Peyer's patch (tissue), 4 donors: ENCODE measurements around the gene PITPNM2. TPM values are rescaled to one million over a fixed set of nuclear protein-coding genes. Genes with fewer than 3 reads are reported as not detected.

Source experiments
- DNase-seq, 3 donors: peaks; one replicate each; pipeline ENCODE4 v3.0.0-alpha.2; 2017 to 2019
- H3K27ac ChIP-seq, 4 donors: fragments of 200-600 bp; sonication (generic); one replicate each; pipeline ENCODE4 v1.5.1; 2016 to 2019
- H3K27me3 ChIP-seq, 2 donors: fragments of 200-600 bp; sonication (generic); one replicate each; pipeline ENCODE4 v1.5.1; 2019
- H3K36me3 ChIP-seq, 3 donors: fragments of 200-600 bp; sonication (generic); one replicate each; pipeline ENCODE4 v1.5.1; 2016 to 2019
- H3K4me1 ChIP-seq, 4 donors: fragments of 200-600 bp; sonication (generic); one replicate each; pipeline ENCODE4 v1.5.1; 2016 to 2019
- H3K4me3 ChIP-seq, 4 donors: fragments of 200-600 bp; sonication (generic); 1 replicate in 3 of 4; 2 replicates in 1 of 4; pipeline ENCODE4 v1.5.1; 2016 to 2019; ENCODE audit warnings: mild to moderate bottlenecking in 1 of 4
- H3K9me3 ChIP-seq, 4 donors: fragments of 200-600 bp; sonication (generic); one replicate each; pipeline ENCODE4 v1.5.1; 2016 to 2019; ENCODE audit warnings: mild to moderate bottlenecking in 1 of 4
- POLR2A ChIP-seq, 2 donors: fragments of 450-650 bp; IDR thresholded peaks; one replicate each; pipeline ENCODE4 v1.5.1; 2017; ENCODE audit warnings: antibody characterized with exemption in 2 of 2, mild to moderate bottlenecking in 2 of 2, moderate library complexity in 2 of 2
- total RNA-seq, 4 donors: library from RNA; depleted of rRNA; stranded (reverse); fragments of >200 nt; gene quantifications; one replicate each; pipeline ENCODE4 v1.1.0, GENCODE V29; 2016
- TF ChIP-seq, protein P1 (sequence below), 6 experiments: fragments of 450-650 bp in 4 of 6; fragments of 200-600 bp in 2 of 6; sonication (generic) in 1 of 6; IDR thresholded peaks; one replicate each; pipeline ENCODE4 v1.5.1; 2017 to 2019; ENCODE audit warnings: antibody characterized with exemption in 6 of 6, mild to moderate bottlenecking in 3 of 6, moderate library complexity in 1 of 6

The PITPNM2 gene
- total RNA-seq, 4 donors from 2014 or later, result 12.3 to 37.0 (median 23.6) TPM

DNA sequence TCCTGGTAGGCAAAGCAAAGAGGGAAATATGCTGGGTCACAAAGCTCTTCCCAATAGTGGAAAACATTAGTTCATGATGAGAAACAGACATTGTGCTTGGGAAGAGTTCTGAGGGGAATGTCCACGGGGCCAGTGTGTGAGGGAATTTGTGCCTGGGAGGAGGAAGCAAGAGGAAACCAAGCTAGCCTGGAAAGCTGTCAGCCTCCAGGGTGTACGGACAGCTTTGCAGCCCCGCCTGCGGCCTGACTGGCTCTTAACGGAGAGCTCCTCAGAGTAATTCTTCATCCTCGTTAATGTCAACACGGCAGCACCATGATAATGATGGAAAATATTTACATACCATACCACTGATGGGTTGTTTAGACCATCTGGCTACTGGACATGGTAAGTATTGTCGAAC, 32.4 kb downstream of the PITPNM2 start:
- Histone ChIP-seq H3K4me1 (peaks cover 0 to 29% (median 3%) of the 10 kb centered on the region in 4 donors), H3K4me3 (no peak overlapping the region), H3K27me3 (no peaks in the 10 kb centered on the region), H3K27ac (peak overlapping the region in 3 of 4 donors; percentile 32 to 44 (median 36)), H3K9me3 (no peaks in the 10 kb centered on the region), H3K36me3 (no peaks in the 10 kb centered on the region)
- TF ChIP-seq, protein P1, sequence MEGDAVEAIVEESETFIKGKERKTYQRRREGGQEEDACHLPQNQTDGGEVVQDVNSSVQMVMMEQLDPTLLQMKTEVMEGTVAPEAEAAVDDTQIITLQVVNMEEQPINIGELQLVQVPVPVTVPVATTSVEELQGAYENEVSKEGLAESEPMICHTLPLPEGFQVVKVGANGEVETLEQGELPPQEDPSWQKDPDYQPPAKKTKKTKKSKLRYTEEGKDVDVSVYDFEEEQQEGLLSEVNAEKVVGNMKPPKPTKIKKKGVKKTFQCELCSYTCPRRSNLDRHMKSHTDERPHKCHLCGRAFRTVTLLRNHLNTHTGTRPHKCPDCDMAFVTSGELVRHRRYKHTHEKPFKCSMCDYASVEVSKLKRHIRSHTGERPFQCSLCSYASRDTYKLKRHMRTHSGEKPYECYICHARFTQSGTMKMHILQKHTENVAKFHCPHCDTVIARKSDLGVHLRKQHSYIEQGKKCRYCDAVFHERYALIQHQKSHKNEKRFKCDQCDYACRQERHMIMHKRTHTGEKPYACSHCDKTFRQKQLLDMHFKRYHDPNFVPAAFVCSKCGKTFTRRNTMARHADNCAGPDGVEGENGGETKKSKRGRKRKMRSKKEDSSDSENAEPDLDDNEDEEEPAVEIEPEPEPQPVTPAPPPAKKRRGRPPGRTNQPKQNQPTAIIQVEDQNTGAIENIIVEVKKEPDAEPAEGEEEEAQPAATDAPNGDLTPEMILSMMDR (IDR thresholded peaks at IDR 0.05), result no peak
- TF ChIP-seq POLR2A (IDR thresholded peaks at IDR 0.05), result no peak
- DNase-seq, result no peak

DNA sequence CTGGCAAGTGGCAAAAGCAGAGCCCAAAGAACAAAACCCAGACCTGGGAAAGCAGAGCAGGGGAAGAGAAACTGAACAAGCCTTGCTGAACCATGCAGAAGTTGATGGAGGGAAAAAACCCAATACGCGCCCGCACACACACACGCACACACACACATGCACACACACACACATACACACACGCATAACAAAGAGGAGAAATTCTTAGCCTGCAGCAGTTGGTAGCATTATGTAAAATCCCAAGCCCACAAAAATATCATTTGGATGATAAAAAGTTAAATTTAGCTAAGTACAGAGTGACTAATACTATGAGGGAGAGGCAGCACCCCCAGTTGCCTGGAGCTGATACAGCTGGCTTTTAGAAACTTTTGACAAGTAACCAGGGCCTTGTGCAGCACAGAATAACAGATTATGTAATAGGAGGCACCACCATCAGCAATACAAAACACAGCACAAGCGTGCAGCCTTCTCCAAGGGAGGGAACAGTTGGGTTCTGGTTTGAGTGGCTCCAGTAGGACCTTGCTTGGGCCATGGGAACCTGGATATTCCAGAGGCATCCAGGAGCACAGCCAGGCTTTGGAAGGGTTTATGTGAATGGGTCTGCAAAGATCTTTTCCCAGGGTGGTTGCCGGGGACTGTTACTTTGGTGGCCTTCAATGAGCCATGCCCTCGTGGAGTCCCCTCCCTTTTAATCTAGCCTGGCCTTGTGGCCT, 35.3 kb downstream of the PITPNM2 start:
- TF ChIP-seq POLR2A (IDR thresholded peaks at IDR 0.05), result no peak
- TF ChIP-seq, protein P1 (IDR thresholded peaks at IDR 0.05), result no peak
- Histone ChIP-seq H3K27ac (peak overlapping the region; percentile 52 to 76 (median 68)), H3K4me3 (no peak overlapping the region), H3K27me3 (no peaks in the 10 kb centered on the region), H3K36me3 (no peaks in the 10 kb centered on the region), H3K9me3 (no peaks in the 10 kb centered on the region), H3K4me1 (peaks cover 0 to 21% (median under 1%) of the 10 kb centered on the region in 4 donors)
- DNase-seq, result peak; percentile 31 to 65 (median 63)

DNA sequence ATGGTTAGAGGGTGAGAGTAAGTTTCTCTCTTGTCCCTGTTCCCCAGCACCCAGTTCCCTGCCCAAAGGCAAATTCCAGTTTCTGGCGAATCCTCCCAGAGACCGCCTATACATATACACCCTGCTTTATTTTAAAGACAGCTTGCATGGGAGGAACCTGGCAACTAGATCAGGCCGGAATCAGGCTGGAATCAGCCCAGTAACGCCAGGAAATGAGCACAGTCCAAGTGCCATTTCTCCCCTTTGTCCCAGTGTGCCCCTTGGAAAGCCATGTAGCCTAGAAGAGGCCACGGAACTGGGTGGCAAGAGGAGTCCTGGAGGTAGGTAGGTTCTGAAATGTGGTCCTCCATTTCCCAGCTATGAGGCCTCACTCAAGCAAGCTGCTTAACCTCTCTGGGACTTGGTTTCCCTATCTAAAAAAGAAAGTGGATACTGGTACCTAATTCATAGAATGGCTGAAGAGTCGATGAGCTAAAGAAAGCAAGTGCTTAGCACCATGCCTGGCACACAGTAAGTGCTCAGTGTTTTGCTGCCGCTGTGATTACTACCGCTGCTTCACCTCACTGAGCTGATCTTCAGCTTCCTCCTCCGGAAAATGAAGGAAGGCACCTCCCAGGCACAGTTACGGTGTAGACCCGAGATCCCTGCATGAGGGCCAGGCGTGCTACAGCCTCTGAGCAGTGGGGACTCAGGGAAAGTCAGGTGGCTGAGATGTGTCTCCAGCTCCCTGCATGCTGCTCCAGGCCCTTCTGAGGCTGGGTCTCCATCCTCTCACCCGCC, 36.4 kb downstream of the PITPNM2 start:
- no peaks in the 10 kb centered on the region for H3K9me3 ChIP-seq
- peak overlapping the region; percentile 52 to 76 (median 68) for H3K27ac ChIP-seq
- no peaks in the 10 kb centered on the region for H3K27me3 ChIP-seq
- H3K4me3 ChIP-seq, result no peak overlapping the region
- TF ChIP-seq, protein P1 (IDR thresholded peaks at IDR 0.05), result no peak
- no peak for TF ChIP-seq POLR2A (IDR thresholded peaks at IDR 0.05)
- peaks cover 0 to 19% (median 0%) of the 10 kb centered on the region in 4 donors for H3K4me1 ChIP-seq
- peaks cover 0 to 4% (median 0%) of the 10 kb centered on the region in 3 donors for H3K36me3 ChIP-seq
- no peak for DNase-seq

DNA sequence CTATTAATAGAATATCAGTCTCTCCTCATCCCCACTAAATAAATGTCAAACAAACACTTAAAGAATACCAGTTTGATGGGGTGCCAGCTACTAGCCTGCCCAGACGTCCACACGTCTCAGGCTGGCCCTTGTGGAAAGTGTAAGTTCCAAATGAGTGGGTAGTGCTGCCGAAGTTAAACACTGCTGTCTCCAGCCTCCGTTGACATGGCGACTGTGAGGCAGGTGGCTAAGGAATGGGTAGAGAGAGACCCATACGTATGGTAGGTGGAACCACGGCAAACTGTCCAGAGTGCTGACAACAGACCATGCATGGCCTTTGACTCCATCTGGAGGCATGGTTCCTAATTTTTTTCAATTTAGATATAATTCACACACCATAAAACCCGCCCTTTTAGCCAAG, 37.9 kb downstream of the PITPNM2 start:
- H3K4me3 ChIP-seq, result no peak overlapping the region
- peaks cover 0 to 19% (median 0%) of the 10 kb centered on the region in 4 donors for H3K4me1 ChIP-seq
- H3K27me3 ChIP-seq, result no peaks in the 10 kb centered on the region
- no peaks in the 10 kb centered on the region for H3K9me3 ChIP-seq
- no peak for DNase-seq
- peaks cover 0 to 4% (median 0%) of the 10 kb centered on the region in 3 donors for H3K36me3 ChIP-seq
- TF ChIP-seq, protein P1 (IDR thresholded peaks at IDR 0.05), result no peak
- no peak for TF ChIP-seq POLR2A (IDR thresholded peaks at IDR 0.05)
- no peak overlapping the region for H3K27ac ChIP-seq

DNA sequence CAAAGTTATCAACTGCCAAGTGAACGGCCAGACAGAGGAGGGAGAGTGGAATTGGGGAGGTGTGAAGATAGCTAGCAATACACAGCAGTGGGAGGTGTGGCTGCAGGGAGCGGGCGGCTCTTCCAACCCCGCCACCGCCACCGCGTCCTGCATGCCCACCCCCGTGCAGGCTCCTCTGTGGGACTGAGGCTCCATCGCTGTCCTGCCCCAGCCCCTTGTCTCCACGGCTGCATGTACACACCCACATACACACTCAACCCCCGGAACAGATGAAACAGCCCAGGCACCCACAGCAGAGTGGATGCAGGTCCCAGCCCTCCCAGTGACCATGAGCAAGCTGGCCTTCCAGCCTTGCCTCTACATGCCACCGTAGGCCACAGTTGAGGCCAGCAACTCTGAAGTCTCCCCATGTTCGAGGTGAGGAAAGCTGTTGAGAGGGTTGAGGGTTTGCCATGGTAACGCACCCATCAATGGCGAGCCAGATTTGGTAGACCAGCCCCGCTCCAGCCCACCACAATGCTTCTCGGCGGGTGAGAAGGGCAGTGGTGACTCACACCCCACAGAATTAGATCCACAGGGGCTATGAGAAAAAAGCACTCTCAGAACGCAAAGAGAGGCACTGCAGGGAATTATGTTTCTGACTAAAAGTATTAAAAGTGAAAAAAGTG, 39.3 kb downstream of the PITPNM2 start:
- Histone ChIP-seq H3K9me3 (no peaks in the 10 kb centered on the region), H3K36me3 (peaks cover 0 to 4% (median 0%) of the 10 kb centered on the region in 3 donors), H3K27ac (peak overlapping the region in 1 of 4 donors; percentile 30), H3K4me3 (no peak overlapping the region), H3K4me1 (peaks cover 0 to 32% (median 9%) of the 10 kb centered on the region in 4 donors), H3K27me3 (no peaks in the 10 kb centered on the region)
- TF ChIP-seq, protein P1 (IDR thresholded peaks at IDR 0.05), result no peak
- TF ChIP-seq POLR2A (IDR thresholded peaks at IDR 0.05), result no peak
- no peak for DNase-seq
